Cardiac muscle cell (in vitro differentiated cells and primary cell): Measurements from ENCODE around the gene PRPSAP2. TPM values are rescaled to one million over a fixed set of nuclear protein-coding genes. Genes with fewer than 3 reads are reported as not detected.
A peak's percentile ranks its signal among the peaks of the same experiment; 100 is the strongest.
"Not testable (repeated sequence)": the region's sequence is repeated elsewhere in the genome, so short reads cannot be mapped to it uniquely, and the experiment has no call there.

ENCODE experiments used
- DNase-seq, 2 donors: peaks; one replicate each; pipeline versions ENCODE4 v3.0.0 to v3.0.0-alpha.2; 2010 to 2017; ENCODE audit warnings: low read depth in 1 of 2, low spot score in 1 of 2
- H3K27ac ChIP-seq: fragments of 200-600 bp; sonication (generic); 2 replicates; pipeline ENCODE4 v1.5.1; 2016
- H3K27me3 ChIP-seq: fragments of 200-600 bp; sonication (generic); 2 replicates; pipeline ENCODE4 v1.6.0; 2016; ENCODE audit warnings: control low read depth
- H3K36me3 ChIP-seq: fragments of 200-600 bp; sonication (generic); 2 replicates; pipeline ENCODE4 v1.5.1; 2016; ENCODE audit warnings: control low read depth
- H3K4me1 ChIP-seq: fragments of 200-600 bp; sonication (generic); 2 replicates; pipeline ENCODE4 v1.8.1; 2017; ENCODE audit warnings: low read depth, mild to moderate bottlenecking, mixed run types
- H3K4me3 ChIP-seq: fragments of 200-600 bp; sonication (generic); 2 replicates; pipeline ENCODE4 v1.5.1; 2016; ENCODE audit warnings: mild to moderate bottlenecking
- H3K9me3 ChIP-seq: fragments of 200-600 bp; sonication (generic); 2 replicates; pipeline ENCODE4 v1.5.1; 2017; ENCODE audit warnings: low read depth, mild to moderate bottlenecking, control low read depth
- CTCF ChIP-seq: IDR thresholded peaks from 2 replicates; pipeline ENCODE4 v1.5.1; 2012; ENCODE audit warnings: low read depth, mild to moderate bottlenecking, low read length
- polyA plus RNA-seq: library from polyadenylated mRNA; unstranded; fragments of >200 nt; fragmentation: Nextera tagmentation; extraction: Ambion mirVana; gene quantifications from 2 replicates; pipeline ENCODE4 v1.2.1, GENCODE V29; 2016
- total RNA-seq: library from RNA; depleted of rRNA; stranded (reverse); fragments of >200 nt; gene quantifications from 2 replicates; pipeline ENCODE4 v1.2.3, GENCODE V29; 2016

The PRPSAP2 gene
- total RNA-seq (48.9 and 65.2 TPM in 2 replicates), polyA plus RNA-seq (66.5 and 68.5 TPM in 2 replicates)

DNA sequence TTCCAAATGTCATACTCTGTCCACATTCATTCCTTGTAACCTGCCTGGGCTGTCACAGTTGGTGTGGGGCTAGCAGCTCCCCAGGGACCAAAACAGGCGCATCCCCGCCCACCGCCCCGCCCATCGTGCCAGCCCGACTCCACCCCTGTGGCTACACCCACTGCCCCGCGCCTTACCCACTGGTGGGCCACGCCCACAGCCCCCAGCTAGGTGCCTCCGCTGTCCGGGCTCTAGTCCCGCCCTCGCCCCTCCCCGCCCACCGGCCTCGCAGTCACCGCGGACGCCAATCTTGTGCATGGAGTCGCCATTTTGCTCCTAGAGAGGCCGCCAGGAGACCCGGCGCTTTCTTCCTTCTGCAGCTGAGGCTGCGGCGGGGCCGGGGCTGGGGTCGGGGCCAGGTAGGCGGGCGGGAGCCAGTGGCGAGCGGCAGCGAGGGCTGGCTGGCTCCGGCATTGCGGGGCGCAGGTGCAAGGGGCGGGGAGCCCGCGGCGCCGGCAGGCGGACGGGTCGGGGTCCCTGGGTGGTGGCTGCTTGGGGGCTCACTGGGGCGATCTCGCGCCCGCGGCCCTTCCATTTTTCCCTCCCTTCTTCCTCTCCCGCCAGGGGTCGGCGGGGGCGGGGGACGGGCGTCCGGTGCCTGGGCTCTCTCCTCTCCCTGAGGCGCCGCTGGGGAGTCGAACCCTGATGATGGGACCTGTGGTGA, at the start of gene PRPSAP2:
PRPSAP2 (plus strand) TSS at position 268 of the 703 bp plus-strand sequence. CDS start 7,703 bp downstream, outside the sequence.
- Histone ChIP-seq H3K36me3 (no peaks in the 10 kb centered on the region), H3K4me3 (peak within 1 kb of the TSS; percentile 82), H3K27ac (peak within 1 kb of the TSS; percentile 93), H3K4me1 (peaks cover 7% of the 10 kb centered on the region), H3K9me3 (no peaks in the 10 kb centered on the region), H3K27me3 (no peaks in the 10 kb centered on the region)
- DNase-seq, result peak; percentile 96 to 98
- TF ChIP-seq CTCF, result no peak

DNA sequence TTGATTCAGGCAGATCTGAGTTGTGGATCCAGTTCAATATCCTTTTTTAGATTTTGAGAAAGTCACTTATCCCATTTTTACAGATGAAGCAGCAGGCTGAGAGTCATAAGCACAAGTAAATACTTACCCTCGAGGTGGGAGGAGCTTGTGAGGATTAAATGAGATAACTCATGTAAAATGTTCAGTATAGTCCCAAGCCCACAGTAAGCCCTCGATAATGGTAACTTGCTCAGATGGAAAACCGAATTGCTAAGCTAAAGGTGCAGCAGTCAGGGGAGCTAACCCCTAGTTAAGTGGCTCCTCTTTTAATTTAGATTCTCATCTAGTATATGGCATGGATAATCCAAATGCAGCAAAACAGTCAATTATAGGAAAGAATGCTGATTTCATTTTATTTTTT, 42.0 kb upstream of the PRPSAP2 start:
- H3K36me3 ChIP-seq, H3K9me3 ChIP-seq, DNase-seq, H3K4me3 ChIP-seq, H3K27me3 ChIP-seq: not testable (repeated sequence)
- peaks cover 10% of the 10 kb centered on the region for H3K4me1 ChIP-seq
- H3K27ac ChIP-seq, result peak overlapping the region; percentile 94

DNA sequence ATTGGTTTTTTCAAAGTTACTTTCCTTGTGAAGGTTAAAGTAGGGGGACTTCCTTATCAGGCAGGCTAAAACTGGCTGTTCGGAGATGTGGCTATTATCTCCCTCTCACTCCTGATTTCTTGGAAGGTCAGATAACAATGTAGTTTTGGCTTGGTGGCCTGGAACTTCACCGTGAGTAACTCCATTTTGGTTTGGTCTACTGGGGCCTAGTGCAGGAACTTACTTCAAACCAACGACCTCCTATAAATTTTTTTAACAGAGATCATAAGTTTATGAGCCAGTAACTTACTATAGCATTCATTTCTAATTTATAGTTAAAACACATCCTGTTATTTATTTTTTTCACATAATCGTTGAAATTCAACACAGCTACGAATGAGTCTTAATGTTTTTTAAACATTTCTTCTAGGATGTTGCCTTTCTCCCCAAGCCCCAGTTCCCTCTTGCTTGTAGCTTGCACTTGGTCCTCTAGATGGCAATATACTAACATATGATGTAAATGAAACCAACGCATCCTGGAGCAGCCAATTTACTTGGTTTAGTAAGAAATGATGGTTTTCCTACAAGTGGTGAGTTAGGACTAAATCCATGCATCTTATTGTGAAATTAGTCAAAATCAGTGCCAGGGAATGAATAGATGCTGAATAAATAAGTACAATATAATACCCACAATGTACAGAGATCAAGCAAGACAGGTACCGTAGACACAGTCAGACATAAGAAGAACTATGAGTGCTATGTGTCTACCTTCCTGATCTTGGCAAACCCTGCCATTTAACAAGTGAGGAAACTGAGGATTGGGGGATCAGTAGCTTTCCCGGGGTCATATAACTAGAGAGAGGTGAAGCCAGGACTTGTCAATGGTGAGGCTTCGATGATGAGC, 41.2 kb upstream of the PRPSAP2 start:
- H3K4me3 ChIP-seq, H3K9me3 ChIP-seq, H3K36me3 ChIP-seq, H3K27me3 ChIP-seq: not testable (repeated sequence)
- peak; percentile 54 for TF ChIP-seq CTCF
- H3K4me1 ChIP-seq, result peaks cover 10% of the 10 kb centered on the region
- DNase-seq, result peak; percentile 63 to 87
- H3K27ac ChIP-seq, result peak overlapping the region; percentile 94

DNA sequence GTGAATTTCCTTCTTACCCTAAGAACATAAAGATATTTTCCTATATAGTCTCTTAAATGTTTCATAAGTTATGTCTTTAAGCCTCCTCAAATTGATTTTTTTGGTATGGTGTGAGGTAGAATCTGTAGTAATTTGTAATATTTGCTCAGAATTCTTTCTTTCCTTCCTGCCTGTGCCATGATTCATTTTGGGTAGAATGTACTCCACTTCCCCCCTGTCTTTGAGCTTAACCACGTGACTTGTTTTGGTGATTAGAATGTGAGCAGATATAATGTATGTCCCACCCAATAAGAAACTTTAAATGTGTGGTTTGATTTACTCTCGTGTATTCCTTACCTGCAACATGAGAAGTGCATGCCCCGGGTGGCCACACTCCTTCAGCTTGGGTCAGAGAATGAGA, 36.5 kb upstream of the PRPSAP2 start:
- H3K9me3 ChIP-seq, H3K27ac ChIP-seq, H3K36me3 ChIP-seq, H3K4me3 ChIP-seq, H3K27me3 ChIP-seq, H3K4me1 ChIP-seq: not testable (repeated sequence)
- peak in 1 of 2 donors; percentile 8 for DNase-seq

DNA sequence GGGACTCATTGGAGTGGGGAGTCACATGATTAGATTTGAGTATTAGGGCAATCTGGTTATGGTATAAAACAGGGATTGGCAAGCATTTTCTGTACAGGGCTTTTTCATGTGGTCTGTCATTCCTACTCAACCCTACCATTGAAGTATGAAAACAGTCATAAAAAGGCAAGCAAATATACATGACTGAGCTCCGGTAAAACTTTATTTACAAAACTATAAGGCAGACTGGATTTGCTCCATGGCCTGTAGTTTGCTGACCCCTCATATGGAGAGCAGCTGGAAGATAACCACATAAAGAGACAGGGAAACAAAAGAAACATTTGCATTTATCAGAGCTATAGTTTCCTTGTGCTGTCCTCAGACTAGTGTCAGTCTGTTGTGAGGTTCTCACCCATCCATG, 30.3 kb upstream of the PRPSAP2 start:
- H3K4me1 ChIP-seq, H3K27ac ChIP-seq, H3K27me3 ChIP-seq, DNase-seq, H3K9me3 ChIP-seq, H3K4me3 ChIP-seq, H3K36me3 ChIP-seq: not testable (repeated sequence)

- no peaks in the 10 kb centered on the region for H3K36me3 ChIP-seq
- H3K4me1 ChIP-seq, result no peaks in the 10 kb centered on the region
- TF ChIP-seq CTCF, result no peak
- H3K9me3 ChIP-seq, result no peaks in the 10 kb centered on the region
- no peak overlapping the region for H3K27ac ChIP-seq
- H3K27me3 ChIP-seq, result no peaks in the 10 kb centered on the region
- no peak for DNase-seq
- no peak overlapping the region for H3K4me3 ChIP-seq
Measured at GRCh38 chr17:18848501-18848900, 9.4 kb upstream of the PRPSAP2 start.

- DNase-seq, result no peak
- H3K4me1 ChIP-seq, result no peaks in the 10 kb centered on the region
- no peaks in the 10 kb centered on the region for H3K27me3 ChIP-seq
- H3K9me3 ChIP-seq, result no peaks in the 10 kb centered on the region
- no peak overlapping the region for H3K4me3 ChIP-seq
- no peaks in the 10 kb centered on the region for H3K36me3 ChIP-seq
- no peak for TF ChIP-seq CTCF
- H3K27ac ChIP-seq, result no peak overlapping the region
Measured at GRCh38 chr17:18850679-18851078, 7.3 kb upstream of the PRPSAP2 start.
